Measurements from ENCODE around the gene HIPK2.

- no peak for TF ChIP-seq GATA2 (IDR thresholded peaks at IDR 0.05; ENCODE audit: low read depth, low read length)
- TF ChIP-seq GATA3 (IDR thresholded peaks at IDR 0.05; ENCODE audit: low read depth, low read length): no peak
Observed at GRCh38 chr7:139714163-139714901, 63.5 kb downstream of the HIPK2 start.
